Caco-2 (cell line): Measurements from ENCODE around the gene SPATA2L. TPM values are rescaled to one million over a fixed set of nuclear protein-coding genes. Genes with fewer than 3 reads are reported as not detected.
"Not testable (repeated sequence)": the region's sequence is repeated elsewhere in the genome, so short reads cannot be mapped to it uniquely, and the experiment has no call there.

Experiments
- BruUV-seq: library from RNA; stranded (reverse); fragments of 400-500 nt; replicated peaks from 2 replicates; lab custom pipeline; 2021; lab: Mats Ljungman, UMichigan
- CTCF ChIA-PET: fragments of 300-600 bp; sonication (Branson Sonifier 250); formaldehyde crosslinking; loops from one replicate; lab custom pipeline; 2022; ENCODE audit warnings: antibody characterized with exemption; lab: Charles Lee
- POLR2A ChIA-PET: fragments of 300-600 bp; sonication (Branson Sonifier 250); formaldehyde crosslinking; loops from one replicate; lab custom pipeline; 2022; ENCODE audit warnings: antibody characterized with exemption; lab: Charles Lee
- DNase-seq, 2 experiments: peaks; one replicate each; pipeline versions ENCODE4 v3.0.0 to v3.0.0-alpha.2; 2020 to 2022
- H3K27me3 ChIP-seq: replicated peaks from 2 replicates; pipeline ENCODE4 v1.6.0; 2011; ENCODE audit warnings: low read length; ENCODE audit not compliant: control insufficient read depth, insufficient read depth
- H3K36me3 ChIP-seq: 2 replicates; pipeline ENCODE4 v1.5.1; 2011; ENCODE audit warnings: low read length; ENCODE audit not compliant: control insufficient read depth, insufficient read depth
- H3K4me1 ChIP-seq: fragments of 250-450 bp; sonication (Bioruptor Pico); 2 replicates; pipeline ENCODE4 v1.5.1; 2020; ENCODE audit warnings: mild to moderate bottlenecking
- H3K4me3 ChIP-seq: 2 replicates; pipeline ENCODE4 v1.5.1; 2011; ENCODE audit warnings: low read depth, mild to moderate bottlenecking, control low read depth, low read length
- H3K9me3 ChIP-seq: fragments of 250-450 bp; sonication (Bioruptor Pico); 2 replicates; pipeline ENCODE4 v1.5.1; 2020; ENCODE audit warnings: mild to moderate bottlenecking, moderate library complexity
- H3K27ac Mint-ChIP-seq: one replicate; pipeline ENCODE4 v1.8.0; 2022; ENCODE audit warnings: mixed read lengths; ENCODE audit not compliant: unreplicated experiment
- H3K27me3 Mint-ChIP-seq: one replicate; pipeline ENCODE4 v1.8.0; 2022; ENCODE audit warnings: mixed read lengths; ENCODE audit not compliant: insufficient read depth, unreplicated experiment
- H3K36me3 Mint-ChIP-seq: one replicate; pipeline ENCODE4 v1.8.0; 2022; ENCODE audit warnings: mild to moderate bottlenecking, mixed read lengths; ENCODE audit not compliant: insufficient read depth, unreplicated experiment
- H3K4me1 Mint-ChIP-seq: one replicate; pipeline ENCODE4 v1.8.0; 2022; ENCODE audit warnings: low read depth, mixed read lengths; ENCODE audit not compliant: unreplicated experiment
- H3K4me3 Mint-ChIP-seq: one replicate; pipeline ENCODE4 v1.8.0; 2022; ENCODE audit warnings: mild to moderate bottlenecking, moderate library complexity, mixed read lengths; ENCODE audit not compliant: unreplicated experiment
- H3K9me3 Mint-ChIP-seq: one replicate; pipeline ENCODE4 v1.8.0; 2022; ENCODE audit warnings: mixed read lengths; ENCODE audit not compliant: unreplicated experiment
- intact Hi-C: fragments of 100-400 bp; cut with micrococcal nuclease; formaldehyde crosslinking; loops from one replicate; pipeline ENCODE4 v1.10.0; 2022; ENCODE audit not compliant: unreplicated experiment
- total RNA-seq: library from RNA; stranded (reverse); gene quantifications from 2 replicates; pipeline ENCODE4 v1.2.3, GENCODE V29; 2022
- TF ChIP-seq, protein P1 (sequence below), 2 experiments: fragments of 200-600 bp in 1 of 2; IDR thresholded peaks; 1 replicate in 1 of 2; 2 replicates in 1 of 2; pipeline versions ENCODE4 v1.5.1 to v1.8.0; 2011 to 2022; ENCODE audit warnings: antibody characterized with exemption in 1 of 2, control low read depth in 1 of 2, inconsistent platforms in 1 of 2, low read depth in 1 of 2, low read length in 1 of 2, mild to moderate bottlenecking in 1 of 2, moderate library complexity in 1 of 2; ENCODE audit not compliant: insufficient read depth in 1 of 2, severe bottlenecking in 1 of 2, unreplicated experiment in 1 of 2

SPATA2L gene
- total RNA-seq, 1 experiment from 2014 or later, result 16.4 TPM

DNA sequence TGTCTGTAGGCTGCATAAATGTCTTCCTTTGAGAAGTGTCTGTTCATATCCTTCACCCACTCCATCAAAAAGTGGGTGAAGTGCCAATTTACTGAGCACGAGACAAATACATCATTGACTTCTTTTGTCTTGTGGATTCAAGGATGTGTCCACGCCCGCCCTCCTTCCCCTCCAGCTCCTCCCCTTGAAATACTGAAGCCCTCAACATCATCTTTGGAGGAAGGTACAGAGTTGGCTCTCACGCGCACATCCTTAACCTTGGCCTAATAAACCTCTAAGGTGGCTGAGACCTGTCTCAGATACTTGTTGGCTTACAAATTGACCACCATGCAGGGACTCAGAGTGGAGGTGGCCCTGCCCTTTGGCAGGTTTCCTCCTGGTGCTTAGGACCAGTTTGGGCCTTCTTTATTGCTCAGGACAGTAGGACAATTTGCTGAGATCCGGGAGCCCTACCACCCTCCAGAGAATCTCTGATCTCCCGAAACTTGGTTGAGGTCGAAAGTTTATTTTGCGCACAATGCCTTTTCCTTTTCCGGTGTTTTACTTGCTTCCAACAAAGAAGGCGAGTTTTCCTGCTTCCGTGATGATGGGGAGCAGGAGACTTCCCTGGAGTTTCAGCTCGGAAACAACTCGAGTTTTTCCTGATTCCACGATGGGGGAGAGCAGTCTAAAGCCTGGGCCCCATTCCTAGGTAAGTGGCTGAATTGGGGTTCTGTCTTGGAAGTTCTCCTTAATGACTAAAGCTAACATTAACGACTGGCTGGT lies 29.1 kb downstream of the SPATA2L start:
- H3K27ac Mint-ChIP-seq, result no peak overlapping the region
- no TSS peak for BruUV-seq

GRCh38 chr16:89671565-89671964 lies 29.9 kb downstream of the SPATA2L start:
- H3K4me1 ChIP-seq, intact Hi-C loops, DNase-seq, H3K9me3 Mint-ChIP-seq, H3K27ac Mint-ChIP-seq, H3K36me3 ChIP-seq, BruUV-seq, H3K4me1 Mint-ChIP-seq, H3K4me3 ChIP-seq, H3K9me3 ChIP-seq, H3K27me3 ChIP-seq, H3K4me3 Mint-ChIP-seq, H3K27me3 Mint-ChIP-seq: not testable (repeated sequence)
- POLR2A ChIA-PET, result interaction anchor here (0.6 kb wide), 1 partner anchor 454 kb away, joined by 3 read pairs; the partner anchor contains the start of gene ZNF778
- CTCF ChIA-PET, result interaction anchor here (1.9 kb wide), 1 partner anchor 29 kb away, joined by 7 read pairs; no protein-coding TSS in a partner anchor
- H3K36me3 Mint-ChIP-seq, result peaks cover 13% of the 10 kb centered on the region

More for the DNA sequence above, 29.1 kb downstream of the SPATA2L start:
- H3K27me3 Mint-ChIP-seq, result no peaks in the 10 kb centered on the region
- CTCF ChIA-PET, result no interaction called here
- no peaks in the 10 kb centered on the region for H3K9me3 Mint-ChIP-seq
- H3K9me3 ChIP-seq, result peaks cover 15% of the 10 kb centered on the region
- H3K4me1 Mint-ChIP-seq, result no peaks in the 10 kb centered on the region
- DNase-seq, result no peak
- POLR2A ChIA-PET, result no interaction called here
- intact Hi-C loops, result no loop called here
- H3K4me3 Mint-ChIP-seq, result no peak overlapping the region
- no peaks in the 10 kb centered on the region for H3K4me1 ChIP-seq
- TF ChIP-seq, protein P1, sequence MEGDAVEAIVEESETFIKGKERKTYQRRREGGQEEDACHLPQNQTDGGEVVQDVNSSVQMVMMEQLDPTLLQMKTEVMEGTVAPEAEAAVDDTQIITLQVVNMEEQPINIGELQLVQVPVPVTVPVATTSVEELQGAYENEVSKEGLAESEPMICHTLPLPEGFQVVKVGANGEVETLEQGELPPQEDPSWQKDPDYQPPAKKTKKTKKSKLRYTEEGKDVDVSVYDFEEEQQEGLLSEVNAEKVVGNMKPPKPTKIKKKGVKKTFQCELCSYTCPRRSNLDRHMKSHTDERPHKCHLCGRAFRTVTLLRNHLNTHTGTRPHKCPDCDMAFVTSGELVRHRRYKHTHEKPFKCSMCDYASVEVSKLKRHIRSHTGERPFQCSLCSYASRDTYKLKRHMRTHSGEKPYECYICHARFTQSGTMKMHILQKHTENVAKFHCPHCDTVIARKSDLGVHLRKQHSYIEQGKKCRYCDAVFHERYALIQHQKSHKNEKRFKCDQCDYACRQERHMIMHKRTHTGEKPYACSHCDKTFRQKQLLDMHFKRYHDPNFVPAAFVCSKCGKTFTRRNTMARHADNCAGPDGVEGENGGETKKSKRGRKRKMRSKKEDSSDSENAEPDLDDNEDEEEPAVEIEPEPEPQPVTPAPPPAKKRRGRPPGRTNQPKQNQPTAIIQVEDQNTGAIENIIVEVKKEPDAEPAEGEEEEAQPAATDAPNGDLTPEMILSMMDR (IDR thresholded peaks at IDR 0.05; ENCODE audit: insufficient read depth in 1 of 2, low read depth in 1 of 2, low read length in 1 of 2, severe bottlenecking in 1 of 2, unreplicated experiment in 1 of 2), result no peak
- H3K4me3 ChIP-seq, result no peak overlapping the region
- H3K36me3 Mint-ChIP-seq, result peaks cover 10% of the 10 kb centered on the region
- H3K27me3 ChIP-seq, result no peaks in the 10 kb centered on the region
- H3K36me3 ChIP-seq, result no peaks in the 10 kb centered on the region

- ChIA-PET CTCF (interaction anchor here (0.8 to 1.9 kb wide), 2 partner anchors 29 to 71 kb away, joined by 3 to 7 read pairs; no protein-coding TSS in a partner anchor), POLR2A (interaction anchor here (0.6 kb wide), 1 partner anchor 453 kb away, joined by 3 read pairs; the partner anchor contains the start of gene ZNF778)
- no peak for DNase-seq
- Mint-ChIP-seq H3K27ac (no peak overlapping the region), H3K27me3 (no peaks in the 10 kb centered on the region), H3K4me3 (no peak overlapping the region), H3K4me1 (no peaks in the 10 kb centered on the region), H3K36me3 (peaks cover 16% of the 10 kb centered on the region), H3K9me3 (peaks cover 14% of the 10 kb centered on the region)
- TF ChIP-seq, protein P1 (IDR thresholded peaks at IDR 0.05; ENCODE audit: insufficient read depth in 1 of 2, low read depth in 1 of 2, low read length in 1 of 2, severe bottlenecking in 1 of 2, unreplicated experiment in 1 of 2), result no peak
- intact Hi-C loops, result no loop called here
- Histone ChIP-seq H3K4me1 (no peaks in the 10 kb centered on the region), H3K36me3 (no peaks in the 10 kb centered on the region), H3K9me3 (peaks cover 15% of the 10 kb centered on the region), H3K27me3 (no peaks in the 10 kb centered on the region), H3K4me3 (no peak overlapping the region)
- BruUV-seq, result no TSS peak
Measured at GRCh38 chr16:89670496-89671431, 30.7 kb downstream of the SPATA2L start.
